ENCODE results near the gene PANX2.

DNA sequence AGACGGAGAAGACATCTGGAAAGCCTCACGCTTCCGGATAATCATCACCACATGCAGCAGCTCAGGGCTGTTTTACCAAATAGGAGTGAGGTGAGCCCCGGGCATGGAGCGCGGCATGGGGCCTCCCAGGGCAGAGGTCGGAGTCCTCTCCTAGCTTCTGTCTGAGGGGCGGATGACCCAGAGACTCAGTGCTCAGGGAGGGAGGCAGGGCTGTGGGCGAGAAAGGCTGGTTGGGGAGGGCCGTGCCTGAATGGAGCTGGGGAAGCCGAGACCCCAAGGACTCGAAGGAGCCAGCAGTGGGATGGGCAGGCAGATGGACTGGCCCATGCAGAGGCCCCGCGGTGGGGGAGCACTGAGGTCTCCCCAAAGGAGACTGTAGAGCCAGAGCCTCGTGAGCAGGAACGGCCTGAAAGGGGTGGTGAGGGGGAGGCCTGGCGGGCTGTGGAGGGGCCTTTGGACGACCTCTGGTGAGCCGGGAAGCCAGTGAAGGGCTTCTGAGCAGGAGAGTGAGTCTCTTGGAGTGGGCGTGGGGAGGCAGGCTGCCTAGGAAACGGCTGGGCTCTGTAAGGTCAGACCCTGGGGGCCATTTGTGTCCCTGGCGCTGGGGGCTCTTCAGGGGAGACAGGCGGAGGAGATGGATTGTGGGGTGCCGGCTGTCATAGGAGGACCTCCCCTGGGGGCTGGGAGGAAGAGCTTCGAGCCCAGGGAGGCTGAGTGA lies 24.7 kb upstream of the PANX2 start:
- TF ChIP-seq EZH2 (IDR thresholded peaks at IDR 0.05; ENCODE audit: borderline replicate concordance, low read length), result no peak
- TF ChIP-seq, protein P1, sequence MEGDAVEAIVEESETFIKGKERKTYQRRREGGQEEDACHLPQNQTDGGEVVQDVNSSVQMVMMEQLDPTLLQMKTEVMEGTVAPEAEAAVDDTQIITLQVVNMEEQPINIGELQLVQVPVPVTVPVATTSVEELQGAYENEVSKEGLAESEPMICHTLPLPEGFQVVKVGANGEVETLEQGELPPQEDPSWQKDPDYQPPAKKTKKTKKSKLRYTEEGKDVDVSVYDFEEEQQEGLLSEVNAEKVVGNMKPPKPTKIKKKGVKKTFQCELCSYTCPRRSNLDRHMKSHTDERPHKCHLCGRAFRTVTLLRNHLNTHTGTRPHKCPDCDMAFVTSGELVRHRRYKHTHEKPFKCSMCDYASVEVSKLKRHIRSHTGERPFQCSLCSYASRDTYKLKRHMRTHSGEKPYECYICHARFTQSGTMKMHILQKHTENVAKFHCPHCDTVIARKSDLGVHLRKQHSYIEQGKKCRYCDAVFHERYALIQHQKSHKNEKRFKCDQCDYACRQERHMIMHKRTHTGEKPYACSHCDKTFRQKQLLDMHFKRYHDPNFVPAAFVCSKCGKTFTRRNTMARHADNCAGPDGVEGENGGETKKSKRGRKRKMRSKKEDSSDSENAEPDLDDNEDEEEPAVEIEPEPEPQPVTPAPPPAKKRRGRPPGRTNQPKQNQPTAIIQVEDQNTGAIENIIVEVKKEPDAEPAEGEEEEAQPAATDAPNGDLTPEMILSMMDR (IDR thresholded peaks at IDR 0.05; ENCODE audit: low read length), result no peak

Measured in OCI-LY1 (cell line).